ENCODE measurements around the gene GP5. TPM values are rescaled to one million over a fixed set of nuclear protein-coding genes. Genes with fewer than 3 reads are reported as not detected.

Gene GP5
- polyA plus RNA-seq, 1 of the 3 experiments (the other 2 are of a cell fraction): 0.13 TPM

- TF ChIP-seq USF1 (IDR thresholded peaks at IDR 0.05; ENCODE audit: borderline replicate concordance, low read depth): no peak
Observed at GRCh38 chr3:194364314-194364651, 34.8 kb downstream of the GP5 start (continued).

GRCh38 chr3:194360568-194360967, 38.5 kb downstream of the GP5 start:
- POLR2A ChIA-PET: no interaction called here
- no peaks in the 10 kb centered on the region for H3K9me2 ChIP-seq
- H2AFZ ChIP-seq (ENCODE audit: low read depth): no peak overlapping the region
- TF ChIP-seq RAD21 (IDR thresholded peaks at IDR 0.05; ENCODE audit: low read length) (no peak), RFX5 (IDR thresholded peaks at IDR 0.05; ENCODE audit: low read length) (no peak), FOXM1 (IDR thresholded peaks at IDR 0.05; ENCODE audit: low read depth) (no peak), FOSL2 (IDR thresholded peaks at IDR 0.05; ENCODE audit: borderline replicate concordance, low read depth) (no peak)
- no peaks in the 10 kb centered on the region for H3K36me3 ChIP-seq (replicated peaks in 1 of 2; ENCODE audit: control insufficient read depth in 1 of 2, insufficient read depth in 2 of 2, low read length in 1 of 2)
- no peak overlapping the region for H3K4me2 ChIP-seq
- no peaks in the 10 kb centered on the region for H3K9me3 ChIP-seq
- no peak overlapping the region for H3K9ac ChIP-seq
- WGBS (ENCODE audit: low lambda C conversion rate): 86% methylated on average over 17 of the region's 18 CpGs
- H3K27me3 ChIP-seq (ENCODE audit: insufficient read depth): peaks cover 16% of the 10 kb centered on the region; the same call in 1 of the 2 replicates
- no peak for DNase-seq
- no peaks in the 10 kb centered on the region for H4K20me1 ChIP-seq (ENCODE audit: insufficient read depth)
- H3K4me1 ChIP-seq (ENCODE audit: control insufficient read depth in 1 of 2, insufficient read depth in 2 of 2, low read depth in 1 of 2, low read length in 1 of 2): peaks cover 11 to 18% of the 10 kb centered on the region in 2 experiments; a peak in 3 of 4 replicates
- H3F3A ChIP-seq (replicated peaks; ENCODE audit: insufficient read depth): no peaks in the 10 kb centered on the region
- CTCF ChIA-PET: interaction anchor here (0.7 to 2.7 kb wide), 4 partner anchors 8 to 27 kb away, joined by 4 to 17 read pairs (median 8); no protein-coding TSS in a partner anchor
- no peaks in the 10 kb centered on the region for H3K79me2 ChIP-seq (ENCODE audit: insufficient read depth)
- no peak overlapping the region for H3K4me3 ChIP-seq (ENCODE audit: low read depth in 2 of 2, low read length in 1 of 2)
- H3K27ac ChIP-seq (ENCODE audit: low read depth in 2 of 2, low read length in 1 of 2): no peak overlapping the region

- 66% methylated on average over 6 of the region's 11 CpGs for WGBS (ENCODE audit: low lambda C conversion rate)
Observed at GRCh38 chr3:194357681-194358080, 41.4 kb downstream of the GP5 start.

More at GRCh38 chr3:194357681-194358080, 41.4 kb downstream of the GP5 start:
- no peaks in the 10 kb centered on the region for H3K79me2 ChIP-seq (ENCODE audit: insufficient read depth)
- TF ChIP-seq PBX3 (IDR thresholded peaks at IDR 0.05) (no peak), FOSL2 (IDR thresholded peaks at IDR 0.05; ENCODE audit: borderline replicate concordance, low read depth) (no peak), FOXM1 (IDR thresholded peaks at IDR 0.05; ENCODE audit: low read depth) (no peak), MXI1 (IDR thresholded peaks at IDR 0.05; ENCODE audit: low read depth, low read length) (no peak), GABPA (IDR thresholded peaks at IDR 0.05; ENCODE audit: low read depth) (no peak)
- no peaks in the 10 kb centered on the region for H3K36me3 ChIP-seq (replicated peaks in 1 of 2; ENCODE audit: control insufficient read depth in 1 of 2, insufficient read depth in 2 of 2, low read length in 1 of 2)
- no peak for DNase-seq
- H3K9ac ChIP-seq: no peak overlapping the region
- H3K27me3 ChIP-seq (ENCODE audit: insufficient read depth): peaks cover 16% of the 10 kb centered on the region; the same call in 1 of the 2 replicates
- H3K4me2 ChIP-seq: no peak overlapping the region
- no peaks in the 10 kb centered on the region; a peak in 1 of 4 replicates for H3K4me1 ChIP-seq (ENCODE audit: control insufficient read depth in 1 of 2, insufficient read depth in 2 of 2, low read depth in 1 of 2, low read length in 1 of 2)
- no peaks in the 10 kb centered on the region for H4K20me1 ChIP-seq (ENCODE audit: insufficient read depth)
- no peak overlapping the region for H3K27ac ChIP-seq (ENCODE audit: low read depth in 2 of 2, low read length in 1 of 2)
- no peaks in the 10 kb centered on the region for H3K9me2 ChIP-seq
- no peak overlapping the region for H3K4me3 ChIP-seq (ENCODE audit: low read depth in 2 of 2, low read length in 1 of 2)
- H3F3A ChIP-seq (replicated peaks; ENCODE audit: insufficient read depth): no peaks in the 10 kb centered on the region
- CTCF ChIA-PET: interaction anchor here (5.5 kb wide), 1 partner anchor 13 kb away, joined by 39 read pairs; no protein-coding TSS in a partner anchor
- POLR2A ChIA-PET: no interaction called here
- no peaks in the 10 kb centered on the region for H3K9me3 ChIP-seq
- no peak overlapping the region for H2AFZ ChIP-seq (ENCODE audit: low read depth)
